Upper lobe of left lung (tissue), 6 donors: ENCODE results near the gene CLK3. TPM values are rescaled to one million over a fixed set of nuclear protein-coding genes. Genes with fewer than 3 reads are reported as not detected.

Source experiments
- ATAC-seq, 2 donors: fragments of 200-7000 bp; cut with Tn5 transposase; one replicate each; pipeline ENCODE4 v1.9.1; 2022; ENCODE audit warnings: mild to moderate bottlenecking in 2 of 2, moderate library complexity in 2 of 2; ENCODE audit not compliant: low FRiP score in 2 of 2
- DNase-seq, 2 donors: peaks; one replicate each; pipeline ENCODE4 v3.0.0-alpha.2; 2019 to 2020
- H3K27ac ChIP-seq, 4 donors: fragments of 200-600 bp; sonication (generic); one replicate each; pipeline ENCODE4 v1.5.1; 2016 to 2019
- H3K27me3 ChIP-seq, 4 donors: fragments of 200-600 bp; sonication (generic); one replicate each; pipeline ENCODE4 v1.5.1; 2017 to 2019
- H3K36me3 ChIP-seq, 4 donors: fragments of 200-600 bp; sonication (generic); one replicate each; pipeline ENCODE4 v1.5.1; 2016 to 2019
- H3K4me1 ChIP-seq, 4 donors: fragments of 200-600 bp; sonication (generic); one replicate each; pipeline ENCODE4 v1.5.1; 2018 to 2019
- H3K4me3 ChIP-seq, 4 donors: fragments of 200-600 bp; sonication (generic); one replicate each; pipeline ENCODE4 v1.5.1; 2017 to 2019; ENCODE audit warnings: mild to moderate bottlenecking in 2 of 4, moderate library complexity in 1 of 4
- H3K9me3 ChIP-seq, 4 donors: fragments of 200-600 bp; sonication (generic); one replicate each; pipeline ENCODE4 v1.5.1; 2018 to 2019
- EP300 ChIP-seq, 4 donors: sonication (generic); formaldehyde crosslinking; IDR thresholded peaks; one replicate each; pipeline ENCODE4 v1.5.1; 2017; ENCODE audit warnings: antibody characterized with exemption in 4 of 4, control low read depth in 2 of 4
- POLR2A ChIP-seq, 4 donors: fragments of 450-650 bp; IDR thresholded peaks; one replicate each; pipeline ENCODE4 v1.5.1; 2016 to 2017; ENCODE audit warnings: antibody characterized with exemption in 4 of 4, mild to moderate bottlenecking in 2 of 4
- POLR2AphosphoS5 ChIP-seq, 2 donors: sonication (generic); formaldehyde crosslinking; IDR thresholded peaks; one replicate each; pipeline ENCODE4 v1.5.1; 2017; ENCODE audit warnings: antibody characterized with exemption in 2 of 2
- WGBS, 2 donors: methylation state at CpG; one replicate each; pipeline ENCODE4 v1.1.5; 2017 to 2018; 5-methylcytosine and 5-hydroxymethylcytosine counted together
- total RNA-seq, 6 donors: library from RNA; depleted of rRNA in 4 of 6; stranded (reverse); fragments of >200 nt in 4 of 6; gene quantifications; one replicate each; pipeline versions ENCODE4 v1.1.0 to v1.2.1, GENCODE V29; 2016 to 2021
- TF ChIP-seq, protein P1 (sequence below), 6 experiments: fragments of 450-650 bp in 4 of 6; fragments of 200-600 bp in 2 of 6; sonication (generic) in 2 of 6; IDR thresholded peaks; one replicate each; pipeline ENCODE4 v1.5.1; 2016 to 2019; ENCODE audit warnings: antibody characterized with exemption in 6 of 6
- donor health status: DM: no; HTN: no; CAD: no; lungs with moderate emphysema.
- donor health status: DM: no; HTN: yes; CAD: no; lungs with severe emphysema.

Gene CLK3
- total RNA-seq, 6 donors from 2014 or later = 78.0 to 289 (median 89.7) TPM

DNA sequence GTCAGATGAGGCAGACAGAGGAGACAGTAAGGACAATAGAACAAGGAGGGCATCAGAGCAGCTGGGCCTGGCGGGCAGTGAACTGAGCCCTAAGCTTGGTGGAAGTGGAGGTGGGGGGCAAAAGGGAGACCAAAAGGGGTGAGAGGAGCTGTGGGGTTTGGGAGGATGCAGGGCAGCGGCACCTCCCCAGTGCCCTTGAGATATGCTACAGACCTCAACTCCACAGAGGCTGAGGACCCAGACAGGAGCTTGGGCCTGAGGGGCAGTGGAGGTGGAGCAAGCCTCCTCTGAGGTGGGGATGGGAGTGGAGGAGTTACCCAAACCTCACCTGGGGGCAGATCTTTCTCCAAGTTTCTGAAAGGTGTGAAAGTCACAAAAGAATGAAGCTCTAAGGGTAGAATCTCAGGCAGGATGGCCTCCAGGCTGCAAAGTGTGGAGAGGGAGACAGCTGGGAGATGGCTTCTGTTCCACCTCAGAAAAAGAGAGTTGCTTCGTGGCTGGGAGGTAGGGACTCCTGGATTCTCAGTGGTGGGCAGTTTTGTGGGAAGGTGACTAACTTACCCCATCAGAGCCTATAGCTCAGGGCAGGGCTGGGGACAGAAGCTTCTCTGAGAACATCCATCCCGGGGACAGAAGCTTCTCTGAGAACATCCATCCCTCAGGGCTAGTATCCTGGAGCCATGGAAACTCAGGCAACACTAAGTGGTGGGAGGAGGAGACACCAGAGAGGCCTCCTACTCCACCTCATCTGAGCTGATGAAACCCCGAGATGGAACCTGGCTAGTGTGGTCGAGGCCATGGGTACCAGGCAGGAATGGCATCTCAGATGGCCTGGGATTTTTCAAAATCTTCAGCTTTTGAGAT, 2.3 kb upstream of the CLK3 start:
- Histone ChIP-seq H3K4me3 (no peak overlapping the region), H3K4me1 (peaks cover 19 to 37% (median 24%) of the 10 kb centered on the region in 4 donors), H3K27me3 (no peaks in the 10 kb centered on the region), H3K27ac (peak overlapping the region in 1 of 4 donors; percentile 96), H3K9me3 (no peaks in the 10 kb centered on the region), H3K36me3 (no peaks in the 10 kb centered on the region)
- no peak for DNase-seq
- ATAC-seq = no peak
- 69 to 83% methylated on average over 6 of the region's 6 CpGs for WGBS, 2 donors
- TF ChIP-seq POLR2AphosphoS5 (IDR thresholded peaks at IDR 0.05) (no peak), EP300 (IDR thresholded peaks at IDR 0.05) (no peak), POLR2A (IDR thresholded peaks at IDR 0.05) (no peak)
- TF ChIP-seq, protein P1, sequence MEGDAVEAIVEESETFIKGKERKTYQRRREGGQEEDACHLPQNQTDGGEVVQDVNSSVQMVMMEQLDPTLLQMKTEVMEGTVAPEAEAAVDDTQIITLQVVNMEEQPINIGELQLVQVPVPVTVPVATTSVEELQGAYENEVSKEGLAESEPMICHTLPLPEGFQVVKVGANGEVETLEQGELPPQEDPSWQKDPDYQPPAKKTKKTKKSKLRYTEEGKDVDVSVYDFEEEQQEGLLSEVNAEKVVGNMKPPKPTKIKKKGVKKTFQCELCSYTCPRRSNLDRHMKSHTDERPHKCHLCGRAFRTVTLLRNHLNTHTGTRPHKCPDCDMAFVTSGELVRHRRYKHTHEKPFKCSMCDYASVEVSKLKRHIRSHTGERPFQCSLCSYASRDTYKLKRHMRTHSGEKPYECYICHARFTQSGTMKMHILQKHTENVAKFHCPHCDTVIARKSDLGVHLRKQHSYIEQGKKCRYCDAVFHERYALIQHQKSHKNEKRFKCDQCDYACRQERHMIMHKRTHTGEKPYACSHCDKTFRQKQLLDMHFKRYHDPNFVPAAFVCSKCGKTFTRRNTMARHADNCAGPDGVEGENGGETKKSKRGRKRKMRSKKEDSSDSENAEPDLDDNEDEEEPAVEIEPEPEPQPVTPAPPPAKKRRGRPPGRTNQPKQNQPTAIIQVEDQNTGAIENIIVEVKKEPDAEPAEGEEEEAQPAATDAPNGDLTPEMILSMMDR (IDR thresholded peaks at IDR 0.05) = no peak

DNA sequence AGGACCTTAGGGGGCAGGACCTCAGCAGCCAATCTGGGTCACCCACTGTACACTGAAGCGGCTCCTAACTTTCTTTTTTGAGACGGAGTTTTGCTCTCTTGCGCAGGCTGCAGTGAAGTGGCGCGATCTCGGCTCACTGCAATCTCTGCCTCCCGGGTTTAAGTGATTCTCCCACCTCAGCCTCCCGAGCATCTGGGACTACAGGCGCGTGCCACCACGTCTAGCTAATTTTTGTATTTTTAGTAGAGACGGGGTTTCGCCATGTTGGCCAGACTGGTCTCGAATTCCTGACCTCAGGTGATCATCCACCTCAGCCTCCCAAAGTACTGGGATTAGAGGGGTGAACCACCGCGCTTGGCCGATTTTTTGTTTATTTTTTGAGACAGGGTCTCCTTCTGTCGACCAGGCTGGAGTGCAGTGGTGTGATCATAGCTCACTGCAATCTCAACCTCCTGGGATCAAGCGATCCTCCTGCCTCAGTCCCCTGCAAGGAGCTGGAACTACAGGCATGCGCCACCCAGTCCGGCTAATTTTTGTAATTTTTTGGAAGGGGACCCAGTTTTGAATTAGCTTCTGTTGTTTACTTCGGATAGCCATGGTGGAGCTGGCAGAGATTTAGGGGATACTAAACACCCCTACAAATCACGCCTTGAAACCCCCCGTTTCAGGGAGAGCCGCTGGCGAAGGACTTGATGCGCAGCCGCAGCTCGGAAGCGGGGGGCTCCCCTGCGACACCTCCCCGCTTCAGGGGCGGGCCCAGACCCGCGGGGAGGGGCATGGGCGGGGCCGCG, 1.5 kb upstream of the CLK3 start:
- Histone ChIP-seq H3K4me1 (peaks cover 22 to 45% (median 29%) of the 10 kb centered on the region in 4 donors), H3K27me3 (no peaks in the 10 kb centered on the region), H3K27ac (peak overlapping the region; percentile 95 to 99 (median 98)), H3K9me3 (no peaks in the 10 kb centered on the region), H3K36me3 (peaks cover 0 to 7% (median 1%) of the 10 kb centered on the region in 4 donors), H3K4me3 (peak overlapping the region; percentile 74 to 99 (median 84))
- DNase-seq = no peak
- no peak for ATAC-seq
- WGBS, 2 donors = 36 to 62% methylated on average over 25 to 38 of the region's 38 CpGs
- TF ChIP-seq, protein P1 (IDR thresholded peaks at IDR 0.05) = peak in 1 of 6 experiments; percentile 7
- no peak for TF ChIP-seq POLR2AphosphoS5 (IDR thresholded peaks at IDR 0.05)

DNA sequence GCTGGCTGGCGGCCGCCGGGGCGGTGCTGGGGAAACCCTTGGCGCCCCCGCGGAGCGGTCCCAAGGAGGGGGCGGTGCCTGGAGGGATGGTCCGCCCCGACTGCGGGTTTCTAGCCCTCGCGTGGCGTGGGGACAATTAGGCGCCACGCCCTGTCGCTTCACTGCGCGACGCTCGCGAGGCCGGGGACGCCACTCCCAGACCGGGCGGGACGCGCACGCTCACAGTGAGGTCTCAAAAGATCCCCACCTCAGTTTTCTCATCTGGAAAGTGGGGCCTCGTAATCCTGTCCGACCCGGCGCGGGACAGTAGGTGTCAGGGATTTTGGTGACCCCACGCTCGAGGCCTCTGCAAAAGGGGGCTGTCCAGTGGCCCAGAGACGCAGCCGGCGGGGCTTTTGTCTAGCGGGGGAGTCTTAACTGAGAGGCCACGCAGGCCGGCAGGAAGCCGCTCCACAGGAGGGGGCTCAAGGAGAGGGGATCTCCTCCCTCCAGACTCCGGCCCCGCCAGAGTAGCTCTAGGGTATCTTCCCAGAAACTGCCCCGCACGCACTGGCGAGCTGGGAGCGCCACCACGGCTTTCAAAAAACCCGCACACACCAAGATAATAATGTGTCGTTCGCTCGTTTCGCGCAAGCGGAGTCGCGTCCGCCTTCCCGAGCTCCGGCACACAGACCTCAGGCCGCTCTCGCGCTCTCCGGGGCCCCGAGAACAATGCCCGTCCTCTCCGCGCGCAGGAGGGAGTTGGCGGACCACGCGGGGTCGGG, 710 bp upstream of the CLK3 start:
- peaks cover 22 to 53% (median 29%) of the 10 kb centered on the region in 4 donors for H3K4me1 ChIP-seq
- 0 to 5% methylated on average over 4 to 68 of the region's 76 CpGs for WGBS, 2 donors
- DNase-seq = peak; percentile 91 to 97

DNA sequence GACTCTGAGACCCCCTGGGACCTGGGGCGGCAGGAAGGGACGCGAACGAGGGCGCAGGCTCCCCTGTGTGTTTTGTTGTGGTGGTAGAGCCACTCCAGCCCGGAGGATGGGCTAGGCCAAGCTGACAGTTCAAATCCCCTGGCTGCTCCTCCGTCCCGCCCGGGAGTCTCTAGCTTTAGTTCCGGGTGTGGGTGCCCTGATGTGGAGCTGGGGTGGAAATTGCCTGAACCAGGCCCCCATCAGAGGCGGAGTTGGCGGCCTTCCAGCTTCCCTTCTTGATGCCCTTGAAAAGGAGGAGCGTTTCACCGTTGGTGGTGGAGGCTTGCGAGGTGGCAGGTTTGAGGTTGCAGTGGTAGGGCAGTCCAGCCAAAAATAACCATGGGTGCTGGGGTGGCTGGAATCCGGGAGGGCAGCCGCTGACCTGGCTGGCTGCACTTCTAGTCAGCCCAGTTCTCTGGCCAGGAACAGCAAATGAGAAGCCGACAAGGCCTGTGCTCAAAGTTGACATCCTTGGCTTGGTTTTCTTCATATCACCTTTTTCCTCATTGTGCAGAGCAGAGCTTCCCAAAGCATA, 817 bp downstream of the CLK3 start:
- no peaks in the 10 kb centered on the region for H3K9me3 ChIP-seq
- H3K4me3 ChIP-seq = peak overlapping the region; percentile 84 to 99 (median 87)
- peaks cover 22 to 57% (median 39%) of the 10 kb centered on the region in 4 donors for H3K4me1 ChIP-seq
- TF ChIP-seq POLR2A (IDR thresholded peaks at IDR 0.05) (peak in 2 of 4 donors; percentile 45 to 46), EP300 (IDR thresholded peaks at IDR 0.05) (no peak), POLR2AphosphoS5 (IDR thresholded peaks at IDR 0.05) (peak; percentile 69)
- TF ChIP-seq, protein P1 (IDR thresholded peaks at IDR 0.05) = peak in 2 of 6 experiments; percentile 2 to 21
- no peaks in the 10 kb centered on the region for H3K27me3 ChIP-seq
- peaks cover 16 to 30% (median 24%) of the 10 kb centered on the region in 4 donors for H3K36me3 ChIP-seq
- 3 to 7% methylated on average over 5 to 12 of the region's 18 CpGs for WGBS, 2 donors
- peak overlapping the region; percentile 95 to 99 (median 98) for H3K27ac ChIP-seq
- peak in 1 of 2 donors; percentile 6 for ATAC-seq
- DNase-seq = peak; percentile 46 to 89

More for the DNA sequence above, 710 bp upstream of the CLK3 start:
- Histone ChIP-seq H3K9me3 (no peaks in the 10 kb centered on the region), H3K4me3 (peak overlapping the region; percentile 74 to 99 (median 84)), H3K27ac (peak overlapping the region; percentile 95 to 99 (median 98)), H3K36me3 (peaks cover 5 to 15% (median 9%) of the 10 kb centered on the region in 4 donors), H3K27me3 (no peaks in the 10 kb centered on the region)
- TF ChIP-seq POLR2AphosphoS5 (IDR thresholded peaks at IDR 0.05) = peak in 1 of 2 donors; percentile 70
- peak in 2 of 4 donors; percentile 43 to 48 for TF ChIP-seq POLR2A (IDR thresholded peaks at IDR 0.05)
- TF ChIP-seq EP300 (IDR thresholded peaks at IDR 0.05) = no peak
- peak; percentile 84 to 91 for ATAC-seq
